Nephron progenitor cell (in vitro differentiated cells): Measurements from ENCODE around the gene TJP1.
"Not testable (repeated sequence)": the region's sequence is repeated elsewhere in the genome, so short reads cannot be mapped to it uniquely, and the experiment has no call there.

ENCODE experiments used
- DNase-seq: peaks from one replicate; pipeline ENCODE4 v3.0.0; 2021
- H3K27ac Mint-ChIP-seq: 2 replicates; pipeline ENCODE4 v1.8.0; 2021; ENCODE audit warnings: mild to moderate bottlenecking, moderate library complexity, mixed read lengths
- H3K27me3 Mint-ChIP-seq: 2 replicates; pipeline ENCODE4 v1.8.0; 2021; ENCODE audit warnings: mild to moderate bottlenecking, low read depth, mixed read lengths; ENCODE audit not compliant: poor library complexity
- H3K36me3 Mint-ChIP-seq: 2 replicates; pipeline ENCODE4 v1.8.0; 2021; ENCODE audit warnings: low read depth, mixed read lengths
- H3K4me1 Mint-ChIP-seq: 2 replicates; pipeline ENCODE4 v1.8.0; 2021; ENCODE audit warnings: mixed read lengths
- H3K4me3 Mint-ChIP-seq: 2 replicates; pipeline ENCODE4 v1.8.0; 2021; ENCODE audit warnings: mild to moderate bottlenecking, moderate library complexity, mixed read lengths
- H3K9me3 Mint-ChIP-seq: 2 replicates; pipeline ENCODE4 v1.8.0; 2021; ENCODE audit warnings: mild to moderate bottlenecking, moderate library complexity, mixed read lengths
- CTCF ChIP-seq: fragments of 200-600 bp; sonication (generic); IDR thresholded peaks from 2 replicates; pipeline ENCODE4 v1.5.0; 2021; ENCODE audit warnings: antibody characterized with exemption

Gene TJP1

GRCh38 chr15:29789871-29790270, 32.4 kb downstream of the TJP1 start:
- no peak for TF ChIP-seq CTCF
- DNase-seq: no peak
- Mint-ChIP-seq H3K4me3 (no peak overlapping the region), H3K4me1 (peaks cover 9% of the 10 kb centered on the region), H3K9me3 (peaks cover 28% of the 10 kb centered on the region), H3K27me3 (peaks cover 2% of the 10 kb centered on the region), H3K27ac (no peak overlapping the region), H3K36me3 (peaks cover 57% of the 10 kb centered on the region)

GRCh38 chr15:29788433-29789034, 33.7 kb downstream of the TJP1 start:
- no peak for DNase-seq
- Mint-ChIP-seq H3K27me3 (no peaks in the 10 kb centered on the region), H3K36me3 (peaks cover 56% of the 10 kb centered on the region), H3K27ac (no peak overlapping the region), H3K9me3 (peaks cover 23% of the 10 kb centered on the region), H3K4me1 (peaks cover 9% of the 10 kb centered on the region), H3K4me3 (no peak overlapping the region)
- TF ChIP-seq CTCF: no peak

GRCh38 chr15:29787767-29788166, 34.5 kb downstream of the TJP1 start:
- peaks cover 24% of the 10 kb centered on the region for H3K9me3 Mint-ChIP-seq
- peaks cover 9% of the 10 kb centered on the region for H3K4me1 Mint-ChIP-seq
- DNase-seq: no peak
- no peak for TF ChIP-seq CTCF
- H3K36me3 Mint-ChIP-seq: peaks cover 56% of the 10 kb centered on the region
- H3K27ac Mint-ChIP-seq: no peak overlapping the region
- no peaks in the 10 kb centered on the region for H3K27me3 Mint-ChIP-seq
- H3K4me3 Mint-ChIP-seq: no peak overlapping the region

GRCh38 chr15:29785642-29786041, 36.6 kb downstream of the TJP1 start:
- no peak overlapping the region for H3K27ac Mint-ChIP-seq
- peaks cover 37% of the 10 kb centered on the region for H3K9me3 Mint-ChIP-seq
- no peak for TF ChIP-seq CTCF
- no peaks in the 10 kb centered on the region for H3K27me3 Mint-ChIP-seq
- H3K4me3 Mint-ChIP-seq: no peak overlapping the region
- H3K36me3 Mint-ChIP-seq: peaks cover 65% of the 10 kb centered on the region
- DNase-seq: no peak
- H3K4me1 Mint-ChIP-seq: peaks cover 9% of the 10 kb centered on the region

- Mint-ChIP-seq H3K4me1 (peaks cover 9% of the 10 kb centered on the region), H3K36me3 (peaks cover 70% of the 10 kb centered on the region), H3K27ac (no peak overlapping the region), H3K9me3 (peaks cover 42% of the 10 kb centered on the region), H3K4me3 (no peak overlapping the region), H3K27me3 (no peaks in the 10 kb centered on the region)
- no peak for DNase-seq
- no peak for TF ChIP-seq CTCF
These were observed 37.1 kb downstream of the TJP1 start for GRCh38 chr15:29785136-29785535.

- Mint-ChIP-seq H3K27me3 (no peaks in the 10 kb centered on the region), H3K36me3 (peaks cover 78% of the 10 kb centered on the region), H3K4me1 (peaks cover 9% of the 10 kb centered on the region), H3K4me3 (no peak overlapping the region), H3K27ac (no peak overlapping the region), H3K9me3 (peaks cover 49% of the 10 kb centered on the region)
- no peak for DNase-seq
- TF ChIP-seq CTCF: no peak
These were observed 37.9 kb downstream of the TJP1 start for GRCh38 chr15:29784413-29784812.

GRCh38 chr15:29782816-29783215, 39.5 kb downstream of the TJP1 start:
- Mint-ChIP-seq H3K36me3 (peaks cover 91% of the 10 kb centered on the region), H3K9me3 (peaks cover 54% of the 10 kb centered on the region)
- not testable (repeated sequence) for DNase-seq, H3K27me3 Mint-ChIP-seq, H3K4me3 Mint-ChIP-seq, H3K27ac Mint-ChIP-seq, H3K4me1 Mint-ChIP-seq
